CD4-positive, alpha-beta T cell treated with Interferon alpha-2 for 1 hour (primary cell): Measurements from ENCODE around the gene MACROH2A1.

Experiments
- DNase-seq, 2 donors: peaks; one replicate each; pipeline ENCODE4 v3.0.0-alpha.2; 2020 to 2022

MACROH2A1 gene

DNA sequence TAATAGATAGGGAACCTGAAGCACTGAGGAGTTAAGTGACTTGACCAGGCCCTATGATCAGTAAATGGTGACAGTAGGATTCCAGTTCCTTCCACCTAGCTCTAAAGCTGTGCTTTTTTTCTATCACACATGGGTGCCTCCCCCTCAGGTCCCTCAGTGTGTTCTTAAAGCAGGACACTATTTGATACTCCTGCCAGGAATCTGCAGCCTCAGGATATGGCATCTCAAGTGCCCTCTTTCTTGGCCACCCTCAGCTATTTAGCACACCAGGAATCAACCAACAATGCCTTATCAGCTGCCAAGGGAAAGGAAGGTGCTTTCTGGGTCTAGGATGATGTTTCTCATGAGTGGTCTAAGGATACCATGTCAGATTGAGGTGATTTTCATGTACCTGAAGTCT lies 49.1 kb downstream of the MACROH2A1 start:
- no peak for DNase-seq

DNA sequence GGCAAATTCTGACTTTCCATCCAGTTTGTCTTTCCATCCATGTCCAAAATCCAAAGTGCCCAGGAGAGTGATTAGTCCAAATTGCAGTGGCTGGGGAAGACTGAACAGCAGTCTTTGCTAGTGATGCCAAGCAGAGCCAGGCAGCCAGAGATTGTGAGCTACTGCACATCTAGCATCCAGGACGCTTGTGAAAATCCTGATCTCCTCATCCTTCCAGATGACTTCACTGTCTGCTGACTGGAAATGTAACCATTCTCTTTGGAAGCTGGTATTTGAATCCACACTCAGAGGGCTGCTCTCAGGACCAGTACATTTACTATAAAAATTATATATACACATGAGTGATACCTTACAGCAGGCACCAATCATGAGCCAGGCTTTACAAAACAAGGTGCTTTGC lies 49.6 kb downstream of the MACROH2A1 start:
- DNase-seq, result no peak

- no peak for DNase-seq
Observed at GRCh38 chr5:135348918-135349317, 50.1 kb downstream of the MACROH2A1 start.

DNA sequence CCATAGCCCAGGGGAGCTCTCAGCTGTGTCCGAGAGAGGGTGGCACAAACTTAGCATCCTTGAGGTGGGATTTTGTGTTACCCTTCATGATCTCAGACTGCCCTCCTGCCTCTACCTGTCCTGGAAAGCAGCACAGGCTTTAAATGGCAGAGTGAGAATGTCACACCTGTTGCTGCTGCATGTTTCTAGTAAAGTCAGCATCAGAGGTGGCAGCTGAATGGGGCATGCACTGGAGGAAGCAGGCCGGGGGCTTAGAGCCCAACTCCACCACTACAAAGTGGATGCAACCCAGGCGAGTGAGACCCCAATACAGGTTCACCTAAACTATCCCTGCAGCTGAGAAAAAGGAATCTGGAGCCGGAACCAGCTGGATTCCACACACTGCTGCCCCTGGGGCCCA lies 51.6 kb downstream of the MACROH2A1 start:
- no peak for DNase-seq

- no peak for DNase-seq
Observed at GRCh38 chr5:135345956-135346731, 52.9 kb downstream of the MACROH2A1 start.

GRCh38 chr5:135344349-135344748 lies 54.7 kb downstream of the MACROH2A1 start:
- no peak for DNase-seq

GRCh38 chr5:135343413-135343812 lies 55.6 kb downstream of the MACROH2A1 start:
- DNase-seq, result no peak

DNA sequence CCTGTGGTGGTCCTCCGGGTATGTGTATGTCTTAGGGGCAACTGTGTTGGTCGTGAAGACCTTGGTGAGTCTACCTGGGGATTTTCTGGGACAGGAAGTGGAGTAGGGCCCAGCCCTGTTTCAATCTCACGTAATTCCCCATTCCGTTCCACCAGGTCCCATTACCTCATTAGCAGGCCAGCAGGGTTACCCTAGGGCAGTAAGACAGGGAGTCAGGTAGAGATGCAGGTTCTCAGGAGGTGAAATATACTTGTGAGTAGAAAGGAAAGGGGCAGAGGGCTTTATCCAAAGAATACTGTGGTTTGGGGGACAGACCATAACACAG lies 56.5 kb downstream of the MACROH2A1 start:
- DNase-seq, result no peak

DNA sequence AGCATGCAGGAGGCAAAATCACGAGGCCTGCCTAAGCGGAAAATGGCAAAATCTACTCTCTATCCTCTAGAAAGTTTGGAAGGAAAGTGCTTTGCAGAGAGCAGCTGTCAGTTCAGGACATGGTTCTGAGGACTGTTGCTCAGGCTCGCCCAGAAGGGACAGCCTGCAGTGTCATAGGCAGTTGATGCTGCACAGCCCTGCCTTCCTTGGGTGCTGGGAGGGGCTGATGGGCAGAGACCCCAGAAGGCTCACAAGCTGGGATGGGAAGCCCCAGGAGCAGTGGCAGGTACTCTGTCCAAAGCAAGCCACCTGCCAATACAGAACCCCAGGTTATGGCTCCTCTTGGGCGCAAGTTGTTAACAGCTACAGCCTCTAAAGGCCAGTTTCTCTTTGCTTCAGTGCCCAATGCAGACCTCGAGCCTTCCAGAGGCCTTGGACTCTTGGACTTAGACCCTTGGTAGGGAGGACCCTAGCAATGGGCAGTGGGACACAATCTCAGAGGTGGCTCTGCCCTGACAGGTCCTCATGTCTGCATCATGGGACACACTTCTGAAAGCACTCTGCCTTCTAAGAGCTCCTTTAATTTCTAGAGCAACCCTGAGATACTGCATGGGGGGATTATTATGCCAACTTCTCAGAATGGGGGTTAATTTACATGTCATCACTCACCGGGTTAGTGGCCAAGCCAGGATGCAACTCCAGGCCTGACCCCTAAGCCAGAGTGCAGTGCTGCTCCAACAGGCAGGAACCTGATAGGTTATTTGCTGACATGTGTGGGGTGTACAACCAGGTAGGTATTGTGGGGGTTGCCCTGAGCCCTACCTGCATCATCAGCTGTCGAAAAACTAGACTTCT lies 57.1 kb downstream of the MACROH2A1 start:
- DNase-seq, result no peak

DNA sequence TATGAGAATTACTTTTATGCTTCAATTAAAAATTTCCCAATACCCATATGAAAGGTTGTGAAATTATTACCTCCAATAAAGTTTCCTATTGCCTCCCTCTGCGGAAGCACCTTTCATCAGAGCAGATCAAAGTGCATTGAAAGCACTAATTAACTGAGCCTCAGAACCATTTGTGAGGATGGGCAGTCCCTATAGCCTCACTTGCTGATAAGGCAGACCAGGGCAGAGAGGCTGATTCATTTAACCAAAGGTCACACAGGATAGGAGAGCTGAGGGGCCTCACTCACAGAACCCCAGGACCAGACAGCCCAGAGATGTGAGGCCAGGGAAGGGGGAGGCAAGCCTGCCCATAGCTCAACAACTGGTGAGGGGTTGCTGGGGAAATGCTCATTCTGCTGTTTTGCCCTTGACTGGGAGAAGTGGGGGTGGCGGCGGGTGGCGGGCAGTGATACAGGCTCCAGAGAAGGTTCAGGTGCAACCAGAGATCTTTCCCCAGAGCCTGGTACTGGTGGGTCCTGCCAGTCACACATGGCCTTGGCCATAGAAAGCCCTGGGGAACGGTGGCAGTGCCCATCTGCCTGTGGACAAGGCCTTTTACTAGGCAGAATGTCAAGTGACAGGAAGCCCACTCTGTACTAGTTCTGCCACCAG lies 57.9 kb downstream of the MACROH2A1 start:
- no peak for DNase-seq

GRCh38 chr5:135340568-135340967 lies 58.5 kb downstream of the MACROH2A1 start:
- DNase-seq, result no peak

DNA sequence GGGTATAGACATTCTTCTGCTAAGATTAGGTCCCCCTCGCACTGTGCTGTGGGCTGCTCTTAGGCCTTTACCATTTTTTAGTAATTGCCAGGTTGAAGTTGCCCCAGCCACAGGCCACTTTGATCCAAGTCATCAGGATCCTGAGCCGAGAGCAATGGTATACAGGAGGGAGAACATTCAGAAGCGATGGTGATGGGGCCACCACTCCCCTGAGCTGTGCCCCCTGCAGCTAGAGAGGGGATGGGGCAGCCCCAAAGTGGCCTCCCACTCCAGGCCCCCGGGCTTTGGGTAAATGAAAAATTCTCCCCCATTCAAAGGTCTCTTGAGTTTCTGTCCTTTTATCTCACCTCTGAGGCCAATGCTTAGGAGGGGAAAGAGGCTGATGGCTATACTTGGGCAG lies 59.4 kb downstream of the MACROH2A1 start:
- no peak for DNase-seq

DNA sequence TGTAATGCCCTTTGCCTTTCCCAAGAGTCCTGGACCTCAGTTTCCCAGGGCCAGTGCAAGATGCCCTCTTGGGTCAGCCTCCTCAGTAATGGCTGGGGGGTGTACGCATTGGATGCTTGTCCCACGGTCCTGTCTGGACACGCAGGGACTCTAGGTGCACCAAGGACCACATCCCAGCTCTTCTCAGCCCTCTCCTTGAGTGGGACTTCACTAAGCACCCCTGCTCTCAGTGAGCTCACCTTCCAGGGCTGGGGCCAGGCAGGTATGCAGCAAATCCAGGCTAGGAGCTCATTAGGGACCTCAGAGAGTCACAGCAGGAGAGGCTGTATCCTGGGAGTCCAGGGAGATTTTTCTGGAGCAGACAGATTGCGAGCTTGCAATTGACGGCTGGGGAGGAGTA lies 59.8 kb downstream of the MACROH2A1 start:
- no peak for DNase-seq

- no peak for DNase-seq
Observed at GRCh38 chr5:135337064-135337463, 62.0 kb downstream of the MACROH2A1 start.

DNA sequence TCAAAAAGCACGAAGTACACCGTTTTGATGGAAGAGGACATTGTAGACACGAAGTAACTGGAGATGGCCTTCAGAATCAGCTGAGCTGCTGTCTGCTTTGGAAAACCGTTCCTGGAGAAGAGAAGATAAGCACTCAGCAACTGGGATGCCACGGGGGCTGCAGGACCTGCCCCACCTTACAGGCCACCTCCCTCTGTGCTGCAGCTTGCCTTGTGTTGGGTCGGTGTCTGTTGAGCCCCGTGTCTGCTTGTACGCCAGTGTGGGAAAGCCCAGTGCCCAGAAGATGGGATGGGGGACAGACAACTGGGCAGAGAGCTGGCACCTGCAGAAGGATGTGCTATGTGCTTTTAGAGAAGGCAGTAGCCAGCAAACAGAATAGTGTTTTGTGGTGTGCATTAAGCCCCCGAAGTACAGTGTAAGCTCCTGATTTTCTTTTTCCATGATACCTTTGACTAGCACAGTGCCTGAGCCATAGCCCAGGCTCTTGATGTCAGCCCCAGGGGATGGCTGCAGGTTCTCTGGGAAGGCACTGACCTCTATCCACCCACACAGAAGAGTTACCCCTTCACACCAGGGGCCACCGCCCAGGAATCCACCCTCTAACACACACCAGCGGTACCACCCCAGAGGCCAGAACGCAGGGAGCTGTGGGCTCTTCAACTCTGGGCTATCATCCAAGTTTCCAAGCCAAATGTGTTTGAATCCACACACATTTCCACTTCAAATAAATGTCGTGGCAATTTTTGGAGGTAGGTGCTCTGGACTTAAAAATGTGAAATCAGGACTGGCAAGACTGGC lies 63.8 kb downstream of the MACROH2A1 start:
- no peak for DNase-seq

- no peak for DNase-seq
Observed at GRCh38 chr5:135333732-135334515, 65.1 kb downstream of the MACROH2A1 start.

- peak in 1 of 2 donors; percentile 41 for DNase-seq
Observed at GRCh38 chr5:135332519-135333150, 66.4 kb downstream of the MACROH2A1 start.

DNA sequence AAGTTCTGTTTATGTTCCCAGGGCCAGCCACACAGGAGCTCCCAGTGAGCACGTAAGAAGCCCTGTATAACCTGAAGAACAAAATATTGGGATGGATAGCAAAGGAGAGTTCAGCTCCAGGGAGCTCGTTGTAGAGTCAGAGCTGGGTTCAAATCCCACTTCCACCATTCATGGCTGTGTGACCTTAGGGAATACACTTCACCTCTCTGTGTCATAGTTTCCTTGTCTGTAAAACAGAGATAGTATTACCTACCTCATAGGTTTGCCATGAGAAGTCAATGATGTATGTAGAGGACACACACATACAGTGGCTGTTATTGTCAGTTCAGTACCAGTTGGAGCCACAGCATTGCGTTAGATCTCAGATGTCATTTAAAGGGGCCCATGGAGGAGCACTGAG lies 67.4 kb downstream of the MACROH2A1 start:
- DNase-seq, result no peak

DNA sequence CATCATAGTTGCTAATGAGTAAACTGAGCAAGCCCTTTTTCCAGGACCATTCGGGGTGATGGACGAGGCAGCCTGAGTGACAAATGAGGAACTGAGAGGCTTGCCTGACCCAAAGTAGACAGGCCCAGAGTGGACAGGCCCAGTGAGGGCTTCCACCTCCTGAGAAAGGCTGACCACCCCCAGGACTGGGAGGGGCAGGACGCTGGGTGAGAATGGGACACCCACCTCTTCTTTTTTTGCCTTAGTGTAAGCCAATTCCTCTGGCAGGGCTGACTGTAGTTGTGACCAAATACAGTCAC lies 68.3 kb downstream of the MACROH2A1 start:
- DNase-seq, result no peak

- DNase-seq, result no peak
Observed at GRCh38 chr5:135329913-135330797, 68.9 kb downstream of the MACROH2A1 start.
